ENCODE results near the gene RAB11FIP5. TPM values are rescaled to one million over a fixed set of nuclear protein-coding genes. Genes with fewer than 3 reads are reported as not detected.

Gene RAB11FIP5
- total and polyA plus RNA-seq, 10 of the 15 experiments (the other 5 are each of a cell fraction or from before 2014, with no cell fraction given): 0.03 to 0.20 (median 0.06) TPM; not detected in 6

GRCh38 chr2:73077424-73077795 is 35.3 kb downstream of the RAB11FIP5 start:
- ChIA-PET RAD21 (ENCODE audit: unreplicated experiment) (no interaction called here), POLR2A (no interaction called here), CTCF (interaction anchor here (0.7 to 0.8 kb wide), 3 partner anchors 126 to 184 kb away, joined by 3 to 5 read pairs (median 4); no protein-coding TSS in a partner anchor), SMC1A (ENCODE audit: uncharacterized antibody, unreplicated experiment) (no interaction called here)
- peaks cover 3 to 9% of the 10 kb centered on the region in 2 experiments; a peak in 3 of 4 replicates for H3K27me3 ChIP-seq (replicated peaks in 1 of 2; ENCODE audit: control insufficient read depth in 2 of 2, insufficient read depth in 2 of 2, low read length in 1 of 2)
- H3K36me3 ChIP-seq (ENCODE audit: control insufficient read depth in 2 of 2, insufficient read depth in 2 of 2, low read length in 1 of 2): no peaks in the 10 kb centered on the region
- 42% methylated on average over 1 of the region's 1 CpG for WGBS (ENCODE audit: insufficient coverage, insufficient replicate concordance, low lambda C conversion rate, missing lambda C conversion rate)
- H3K4me1 ChIP-seq (ENCODE audit: control insufficient read depth, insufficient read depth, low read length): no peaks in the 10 kb centered on the region
- DNase-seq (ENCODE audit: low read depth, low spot score) (no peak), FAIRE-seq (no peak), ATAC-seq (no peak)
- no TSS peak for BruUV-seq (replicated peaks)
- H3K4me3 ChIP-seq: no peak overlapping the region
- intact Hi-C loops (cut with micrococcal nuclease; ENCODE audit: unreplicated experiment) (no loop called here), in situ Hi-C loops (cut with MboI) (no loop called here)
- H3K27ac ChIP-seq (ENCODE audit: control insufficient read depth, insufficient read depth): no peak overlapping the region
- no peaks in the 10 kb centered on the region for H4K20me1 ChIP-seq (ENCODE audit: control insufficient read depth, insufficient read depth)
- no peak overlapping the region for H3K4me2 ChIP-seq (ENCODE audit: control insufficient read depth, insufficient read depth)
- H3K9ac ChIP-seq (ENCODE audit: control insufficient read depth, insufficient read depth, low read length): no peak overlapping the region
- H3K79me2 ChIP-seq (ENCODE audit: control insufficient read depth, insufficient read depth, low read length): no peaks in the 10 kb centered on the region
- H2AFZ ChIP-seq (ENCODE audit: control insufficient read depth, low read depth, low read length): no peak overlapping the region
- no peaks in the 10 kb centered on the region for H3K9me3 ChIP-seq (replicated peaks; ENCODE audit: control insufficient read depth, insufficient read depth, low read length)
- TF ChIP-seq ZBTB33 (IDR thresholded peaks at IDR 0.05) (no peak), ZNF622 (IDR thresholded peaks at IDR 0.05) (no peak)

DNA sequence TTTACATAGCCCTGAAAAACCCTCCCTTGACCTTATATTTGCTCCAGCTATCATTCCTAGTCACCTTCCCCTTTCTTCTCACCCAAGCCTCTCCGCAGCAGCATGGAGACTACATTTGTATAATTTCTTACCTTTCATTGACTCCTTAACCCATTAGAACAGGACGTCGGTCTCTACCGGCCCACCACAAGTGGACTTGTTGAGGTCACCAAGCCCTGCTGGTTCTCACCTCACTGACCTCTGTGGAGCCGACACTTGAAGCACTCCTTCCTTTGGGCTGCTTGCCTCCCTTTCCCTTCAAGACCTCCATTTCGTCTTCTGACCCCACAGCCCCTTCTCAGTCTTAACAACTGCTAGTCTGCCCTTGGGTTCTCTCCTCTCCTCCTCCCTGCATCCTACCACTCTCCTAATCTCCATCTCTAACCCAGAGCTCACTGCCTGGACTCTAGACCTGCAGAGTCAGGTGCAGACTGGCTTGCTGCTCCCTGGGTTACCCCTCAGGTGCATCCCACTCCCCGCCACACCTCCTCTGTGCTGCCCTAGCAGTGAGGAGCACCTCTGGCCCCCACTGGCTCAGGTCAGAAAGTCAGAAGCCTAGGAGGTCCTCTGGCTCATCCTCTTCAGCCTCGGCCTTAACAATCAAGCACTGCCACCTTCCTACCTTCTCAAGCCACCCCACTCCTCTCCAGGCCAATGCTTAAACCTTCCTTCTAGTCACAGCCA is 35.9 kb downstream of the RAB11FIP5 start:
- H3K4me3 ChIP-seq: no peak overlapping the region
- TF ChIP-seq ZBTB11 (CRISPR knock-in tag; IDR thresholded peaks at IDR 0.05): no peak
- no peak for TF ChIP-seq WRNIP1 (IDR thresholded peaks at IDR 0.05; ENCODE audit: borderline replicate concordance, low read depth, low read length)
- no peak for TF ChIP-seq SIX5 (IDR thresholded peaks at IDR 0.05; ENCODE audit: low read depth, low read length, severe bottlenecking)
- TF ChIP-seq POU2F2 (IDR thresholded peaks at IDR 0.05; ENCODE audit: borderline replicate concordance, low read depth, low read length): no peak
- TF ChIP-seq IRF4 (IDR thresholded peaks at IDR 0.05; ENCODE audit: low read depth, low read length): no peak
- TF ChIP-seq, protein P1, sequence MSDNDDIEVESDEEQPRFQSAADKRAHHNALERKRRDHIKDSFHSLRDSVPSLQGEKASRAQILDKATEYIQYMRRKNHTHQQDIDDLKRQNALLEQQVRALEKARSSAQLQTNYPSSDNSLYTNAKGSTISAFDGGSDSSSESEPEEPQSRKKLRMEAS (IDR thresholded peaks at IDR 0.05; ENCODE audit: low read depth, low read length): no peak

More for the DNA sequence above, 35.9 kb downstream of the RAB11FIP5 start:
- FAIRE-seq (no peak), DNase-seq (ENCODE audit: low read depth, low spot score) (no peak), ATAC-seq (no peak)
- Histone ChIP-seq H3K79me2 (ENCODE audit: control insufficient read depth, insufficient read depth, low read length) (no peaks in the 10 kb centered on the region), H3K9ac (ENCODE audit: control insufficient read depth, insufficient read depth, low read length) (no peak overlapping the region), H2AFZ (ENCODE audit: control insufficient read depth, low read depth, low read length) (no peak overlapping the region), H3K9me3 (replicated peaks; ENCODE audit: control insufficient read depth, insufficient read depth, low read length) (no peaks in the 10 kb centered on the region), H4K20me1 (ENCODE audit: control insufficient read depth, insufficient read depth) (no peaks in the 10 kb centered on the region), H3K27me3 (replicated peaks in 1 of 2; ENCODE audit: control insufficient read depth in 2 of 2, insufficient read depth in 2 of 2, low read length in 1 of 2) (peaks cover 3 to 9% of the 10 kb centered on the region in 2 experiments; a peak in 3 of 4 replicates), H3K27ac (ENCODE audit: control insufficient read depth, insufficient read depth) (no peak overlapping the region), H3K4me1 (ENCODE audit: control insufficient read depth, insufficient read depth, low read length) (no peaks in the 10 kb centered on the region), H3K4me2 (ENCODE audit: control insufficient read depth, insufficient read depth) (no peak overlapping the region), H3K36me3 (ENCODE audit: control insufficient read depth in 2 of 2, insufficient read depth in 2 of 2, low read length in 1 of 2) (no peaks in the 10 kb centered on the region)
- intact Hi-C loops (cut with micrococcal nuclease; ENCODE audit: unreplicated experiment): no loop called here
- SMC1A ChIA-PET (ENCODE audit: uncharacterized antibody, unreplicated experiment): no interaction called here
- 35% methylated on average over 7 of the region's 8 CpGs for WGBS (ENCODE audit: insufficient coverage, insufficient replicate concordance, low lambda C conversion rate, missing lambda C conversion rate)
- POLR2A ChIA-PET: no interaction called here
- CTCF ChIA-PET: interaction anchor here (0.7 to 0.8 kb wide), 3 partner anchors 126 to 184 kb away, joined by 3 to 5 read pairs (median 4); no protein-coding TSS in a partner anchor
- BruUV-seq (replicated peaks): no TSS peak
- RAD21 ChIA-PET (ENCODE audit: unreplicated experiment): no interaction called here
- in situ Hi-C loops (cut with MboI): no loop called here
